PC-9 (cell line): ENCODE measurements around the gene RBM12. TPM values are rescaled to one million over a fixed set of nuclear protein-coding genes. Genes with fewer than 3 reads are reported as not detected.

Experiments
- BruUV-seq: library from RNA; stranded (reverse); fragments of 400-500 nt; replicated peaks from 2 replicates; lab custom pipeline; 2021; lab: Mats Ljungman, UMichigan
- CTCF ChIA-PET: fragments of 300-600 bp; sonication (Branson Sonifier 250); formaldehyde crosslinking; loops from one replicate; lab custom pipeline; 2022; ENCODE audit warnings: antibody characterized with exemption; lab: Charles Lee
- POLR2A ChIA-PET: fragments of 300-600 bp; sonication (Branson Sonifier 250); formaldehyde crosslinking; loops from one replicate; lab custom pipeline; 2022; ENCODE audit warnings: antibody characterized with exemption; ENCODE audit not compliant: unreplicated experiment; lab: Charles Lee
- DNase-seq, 2 experiments: peaks; one replicate each; pipeline versions ENCODE4 v3.0.0 to v3.0.0-alpha.2; 2015 to 2022; ENCODE audit warnings: mixed read lengths in 1 of 2
- H2AFZ ChIP-seq: fragments of 200-600 bp; sonication (generic); 2 replicates; pipeline ENCODE4 v1.8.1; 2017; ENCODE audit warnings: antibody characterized with exemption
- H3F3A ChIP-seq: fragments of 200-600 bp; sonication (generic); 2 replicates; pipeline ENCODE4 v1.8.1; 2017; ENCODE audit warnings: antibody characterized with exemption, mild to moderate bottlenecking, low read depth; ENCODE audit not compliant: insufficient read depth
- H3K27ac ChIP-seq: fragments of 200-600 bp; sonication (generic); 2 replicates; pipeline ENCODE4 v1.6.1; 2016; ENCODE audit warnings: mixed run types
- H3K27me3 ChIP-seq: fragments of 200-600 bp; sonication (generic); 2 replicates; pipeline ENCODE4 v1.6.1; 2016; ENCODE audit warnings: low read depth, mixed run types; ENCODE audit not compliant: insufficient read depth
- H3K36me3 ChIP-seq: fragments of 200-600 bp; sonication (generic); 2 replicates; pipeline ENCODE4 v1.6.1; 2016; ENCODE audit warnings: low read depth, mixed run types
- H3K4me1 ChIP-seq: fragments of 200-600 bp; sonication (generic); replicated peaks from 2 replicates; pipeline ENCODE4 v1.6.1; 2016; ENCODE audit warnings: mixed run types; ENCODE audit not compliant: insufficient read depth
- H3K4me2 ChIP-seq: fragments of 200-600 bp; sonication (generic); 2 replicates; pipeline ENCODE4 v1.6.1; 2017; ENCODE audit warnings: mixed run types
- H3K4me3 ChIP-seq: fragments of 200-600 bp; sonication (generic); 2 replicates; pipeline ENCODE4 v1.6.1; 2016; ENCODE audit warnings: mixed run types
- H3K79me2 ChIP-seq: fragments of 200-600 bp; sonication (generic); 2 replicates; pipeline ENCODE4 v1.6.1; 2017; ENCODE audit warnings: low read depth, mixed run types
- H3K9me2 ChIP-seq: fragments of 200-600 bp; sonication (generic); 2 replicates; pipeline ENCODE4 v1.8.1; 2017; ENCODE audit warnings: mild to moderate bottlenecking; ENCODE audit not compliant: insufficient read depth
- H3K9me3 ChIP-seq: fragments of 200-600 bp; sonication (generic); 2 replicates; pipeline ENCODE4 v1.8.1; 2016; ENCODE audit warnings: low read depth; ENCODE audit not compliant: insufficient read depth
- H4K20me1 ChIP-seq: fragments of 200-600 bp; sonication (generic); 2 replicates; pipeline ENCODE4 v1.8.1; 2017; ENCODE audit not compliant: insufficient read depth
- EZH2 ChIP-seq: fragments of 200-600 bp; sonication (generic); IDR thresholded peaks from 2 replicates; pipeline ENCODE4 v1.8.0; 2017; ENCODE audit warnings: antibody characterized with exemption, low read depth
- intact Hi-C: fragments of 100-400 bp; cut with micrococcal nuclease; formaldehyde crosslinking; loops from one replicate; pipeline ENCODE4 v1.10.0; 2022; ENCODE audit not compliant: unreplicated experiment
- total RNA-seq: library from RNA; stranded (reverse); gene quantifications from 2 replicates; pipeline ENCODE4 v1.2.3, GENCODE V29; 2021
- TF ChIP-seq, protein P1 (sequence below): fragments of 200-600 bp; sonication (generic); conservative IDR thresholded peaks from 2 replicates; pipeline ENCODE4 v1.6.1; 2017; ENCODE audit warnings: mixed run types, antibody characterized with exemption, mild to moderate bottlenecking, moderate library complexity

RBM12 gene
- total RNA-seq, 1 experiment from 2014 or later = 81.2 TPM

DNA sequence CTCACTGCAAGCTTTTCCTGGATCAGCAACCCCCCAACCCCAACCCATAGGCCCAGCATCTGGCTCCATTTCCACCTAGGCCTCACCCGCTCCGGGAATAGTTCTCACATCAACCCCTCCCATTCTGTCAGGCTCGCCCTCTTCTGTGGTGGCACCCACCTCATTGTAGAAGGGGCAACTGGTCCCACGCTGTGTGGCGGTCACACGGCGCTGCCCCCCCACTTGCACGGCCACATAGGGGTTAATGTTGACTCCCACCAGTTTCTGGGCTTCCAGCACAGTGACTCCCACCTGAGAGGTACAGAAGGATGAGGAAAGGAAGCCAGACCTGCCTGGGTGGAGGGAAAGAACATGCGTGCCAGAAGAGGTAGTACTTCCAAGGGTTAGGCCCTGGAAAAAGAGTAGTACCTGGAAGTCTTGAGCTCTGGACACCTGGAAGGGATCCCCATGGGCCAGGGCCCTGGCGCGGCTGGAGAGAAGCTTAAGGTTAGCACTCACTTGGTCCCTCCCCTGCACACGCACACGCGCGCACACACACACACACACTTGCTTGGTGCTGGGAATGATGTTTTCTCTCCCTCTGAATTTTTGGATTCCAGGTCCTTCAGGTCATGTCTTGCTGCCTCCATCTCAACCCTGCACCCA lies 61.7 kb downstream of the RBM12 start:
- ChIA-PET POLR2A (no interaction called here), CTCF (no interaction called here)
- Histone ChIP-seq H3K27me3 (no peaks in the 10 kb centered on the region), H3K36me3 (peaks cover 13% of the 10 kb centered on the region; the same call in 1 of the 2 replicates), H3K4me1 (peaks cover 21% of the 10 kb centered on the region), H3K27ac (no peak overlapping the region), H3K4me3 (no peak overlapping the region), H4K20me1 (no peaks in the 10 kb centered on the region), H2AFZ (no peak overlapping the region), H3K79me2 (peaks cover 32% of the 10 kb centered on the region), H3K9me2 (no peaks in the 10 kb centered on the region), H3F3A (peaks cover 3% of the 10 kb centered on the region; the same call in 1 of the 2 replicates), H3K4me2 (no peak overlapping the region), H3K9me3 (no peaks in the 10 kb centered on the region)
- no TSS peak for BruUV-seq
- TF ChIP-seq, protein P1, sequence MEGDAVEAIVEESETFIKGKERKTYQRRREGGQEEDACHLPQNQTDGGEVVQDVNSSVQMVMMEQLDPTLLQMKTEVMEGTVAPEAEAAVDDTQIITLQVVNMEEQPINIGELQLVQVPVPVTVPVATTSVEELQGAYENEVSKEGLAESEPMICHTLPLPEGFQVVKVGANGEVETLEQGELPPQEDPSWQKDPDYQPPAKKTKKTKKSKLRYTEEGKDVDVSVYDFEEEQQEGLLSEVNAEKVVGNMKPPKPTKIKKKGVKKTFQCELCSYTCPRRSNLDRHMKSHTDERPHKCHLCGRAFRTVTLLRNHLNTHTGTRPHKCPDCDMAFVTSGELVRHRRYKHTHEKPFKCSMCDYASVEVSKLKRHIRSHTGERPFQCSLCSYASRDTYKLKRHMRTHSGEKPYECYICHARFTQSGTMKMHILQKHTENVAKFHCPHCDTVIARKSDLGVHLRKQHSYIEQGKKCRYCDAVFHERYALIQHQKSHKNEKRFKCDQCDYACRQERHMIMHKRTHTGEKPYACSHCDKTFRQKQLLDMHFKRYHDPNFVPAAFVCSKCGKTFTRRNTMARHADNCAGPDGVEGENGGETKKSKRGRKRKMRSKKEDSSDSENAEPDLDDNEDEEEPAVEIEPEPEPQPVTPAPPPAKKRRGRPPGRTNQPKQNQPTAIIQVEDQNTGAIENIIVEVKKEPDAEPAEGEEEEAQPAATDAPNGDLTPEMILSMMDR = no peak
- no peak for TF ChIP-seq EZH2
- intact Hi-C loops = no loop called here
- DNase-seq = no peak

DNA sequence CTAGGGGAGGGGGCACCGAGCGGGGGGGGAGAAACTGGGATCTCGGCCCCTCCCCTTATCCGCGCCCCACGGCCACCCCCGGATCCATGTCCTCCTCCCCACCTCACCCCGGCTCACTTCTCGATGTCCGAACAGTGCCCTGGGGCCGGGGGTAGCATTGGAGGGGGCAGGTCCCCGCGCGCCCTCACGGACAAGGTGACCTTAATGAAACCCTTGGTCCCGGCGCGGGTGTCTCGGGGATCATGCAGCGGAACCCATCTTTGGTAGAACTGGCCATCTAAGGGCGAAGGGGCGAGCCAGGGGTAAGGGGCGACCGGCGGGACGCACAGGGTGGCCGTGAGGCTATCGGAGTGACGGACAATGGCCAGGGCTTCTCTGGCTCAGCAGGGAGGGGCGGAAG lies 62.7 kb downstream of the RBM12 start:
- TF ChIP-seq, protein P1 = no peak
- no peak for TF ChIP-seq EZH2
- ChIA-PET CTCF (no interaction called here), POLR2A (no interaction called here)
- Histone ChIP-seq H3K36me3 (peaks cover 13% of the 10 kb centered on the region; the same call in 1 of the 2 replicates), H3K4me3 (no peak overlapping the region), H3K27me3 (no peaks in the 10 kb centered on the region), H3F3A (peaks cover 2% of the 10 kb centered on the region; the same call in 1 of the 2 replicates), H4K20me1 (no peaks in the 10 kb centered on the region), H3K27ac (no peak overlapping the region), H2AFZ (no peak overlapping the region), H3K9me3 (no peaks in the 10 kb centered on the region), H3K4me1 (peaks cover 15% of the 10 kb centered on the region), H3K4me2 (no peak overlapping the region), H3K9me2 (no peaks in the 10 kb centered on the region), H3K79me2 (peaks cover 29% of the 10 kb centered on the region)
- no TSS peak for BruUV-seq
- no peak for DNase-seq
- intact Hi-C loops = no loop called here

- Histone ChIP-seq H3K9me2 (no peaks in the 10 kb centered on the region), H3K36me3 (peaks cover 13% of the 10 kb centered on the region; the same call in 1 of the 2 replicates), H3K4me1 (peaks cover 11% of the 10 kb centered on the region), H4K20me1 (no peaks in the 10 kb centered on the region), H3K4me3 (no peak overlapping the region), H3F3A (peaks cover 5% of the 10 kb centered on the region; the same call in 1 of the 2 replicates), H3K4me2 (no peak overlapping the region), H3K9me3 (no peaks in the 10 kb centered on the region), H3K27ac (no peak overlapping the region), H3K79me2 (peaks cover 22% of the 10 kb centered on the region), H3K27me3 (no peaks in the 10 kb centered on the region), H2AFZ (no peak overlapping the region)
- no TSS peak for BruUV-seq
- no peak for TF ChIP-seq EZH2
- TF ChIP-seq, protein P1 = no peak
- POLR2A ChIA-PET = no interaction called here
- CTCF ChIA-PET = interaction anchor here (0.6 kb wide), 1 partner anchor 13 kb away, joined by 3 read pairs; no protein-coding TSS in a partner anchor
- intact Hi-C loops = no loop called here
- no peak for DNase-seq
These were observed 63.4 kb downstream of the RBM12 start for GRCh38 chr20:35600993-35601973.
